ENCODE data around the gene ADAMTSL1. TPM values are rescaled to one million over a fixed set of nuclear protein-coding genes. Genes with fewer than 3 reads are reported as not detected.

ADAMTSL1 gene
- total and polyA plus RNA-seq, 2 of the 8 experiments (the other 6 are each of a cell fraction or from before 2014, with no cell fraction given): 0.84 to 1.1 TPM

DNA sequence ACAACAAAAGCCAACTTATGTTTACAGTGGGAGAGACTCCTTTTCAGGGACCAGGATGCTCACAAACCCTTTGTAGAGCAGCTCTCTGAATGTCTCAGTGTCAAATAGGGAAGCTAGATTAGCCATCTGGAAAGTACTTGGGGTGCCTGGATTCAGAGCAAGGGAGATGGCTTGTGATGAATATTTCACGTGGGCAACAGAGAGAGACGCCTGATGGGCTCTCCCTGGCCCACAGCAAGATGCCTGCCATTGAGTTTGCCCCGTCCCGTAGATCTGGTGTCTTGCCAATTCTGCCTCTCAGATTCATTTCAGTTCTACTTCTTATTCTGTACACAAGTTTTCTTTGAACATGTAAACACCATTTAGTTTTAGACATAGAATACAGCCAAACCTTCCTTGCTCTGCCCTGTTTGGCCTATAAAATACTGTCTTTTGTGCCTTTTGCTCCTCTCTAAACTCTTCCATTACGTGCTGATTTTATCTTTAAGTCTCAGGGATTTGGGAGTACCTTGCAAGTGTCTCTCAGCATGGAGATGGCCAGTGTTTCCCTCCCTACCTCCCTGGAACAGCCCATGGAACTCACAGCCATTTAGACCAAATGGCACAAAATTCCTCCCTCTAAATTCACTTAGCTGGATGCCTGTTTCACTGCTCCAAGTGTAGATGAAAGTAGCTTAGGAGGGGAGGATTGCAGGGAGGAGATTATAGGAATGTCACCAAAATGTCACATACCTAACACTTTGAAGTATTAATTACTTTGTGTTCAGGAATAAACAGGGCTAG is 324.7 kb downstream of the ADAMTSL1 start (continued):
- TF ChIP-seq SAP30 (IDR thresholded peaks at IDR 0.05; ENCODE audit: insufficient read depth, insufficient replicate concordance, low read length) (no peak), CREB1 (IDR thresholded peaks at IDR 0.05) (no peak), ZNF274 (IDR thresholded peaks at IDR 0.05; ENCODE audit: borderline replicate concordance, extremely low read depth, low read length) (no peak), EGR1 (IDR thresholded peaks at IDR 0.05; ENCODE audit: borderline replicate concordance, low read depth, low read length) (no peak), GTF2F1 (IDR thresholded peaks at IDR 0.05; ENCODE audit: borderline replicate concordance, low read depth, low read length) (no peak), HDAC2 (IDR thresholded peaks at IDR 0.05; ENCODE audit: borderline replicate concordance in 1 of 2, low read depth in 2 of 2, low read length in 2 of 2) (no peak), SP1 (IDR thresholded peaks at IDR 0.05; ENCODE audit: low read depth, low read length) (no peak), SIX5 (IDR thresholded peaks at IDR 0.05; ENCODE audit: low read depth, low read length) (no peak), POLR2A (IDR thresholded peaks at IDR 0.05; ENCODE audit: control extremely low read depth in 1 of 2, low read depth in 2 of 2, low read length in 2 of 2) (no peak)

All from H1 (cell line).